GM19043 (cell line): ENCODE data around the gene ARHGEF16.

Experiments
- ATAC-seq: cut with Tn5 transposase; IDR thresholded peaks from one replicate; pipeline ENCODE4 v1.9.1; 2021; ENCODE audit warnings: low read depth; ENCODE audit not compliant: unreplicated experiment

Gene ARHGEF16

DNA sequence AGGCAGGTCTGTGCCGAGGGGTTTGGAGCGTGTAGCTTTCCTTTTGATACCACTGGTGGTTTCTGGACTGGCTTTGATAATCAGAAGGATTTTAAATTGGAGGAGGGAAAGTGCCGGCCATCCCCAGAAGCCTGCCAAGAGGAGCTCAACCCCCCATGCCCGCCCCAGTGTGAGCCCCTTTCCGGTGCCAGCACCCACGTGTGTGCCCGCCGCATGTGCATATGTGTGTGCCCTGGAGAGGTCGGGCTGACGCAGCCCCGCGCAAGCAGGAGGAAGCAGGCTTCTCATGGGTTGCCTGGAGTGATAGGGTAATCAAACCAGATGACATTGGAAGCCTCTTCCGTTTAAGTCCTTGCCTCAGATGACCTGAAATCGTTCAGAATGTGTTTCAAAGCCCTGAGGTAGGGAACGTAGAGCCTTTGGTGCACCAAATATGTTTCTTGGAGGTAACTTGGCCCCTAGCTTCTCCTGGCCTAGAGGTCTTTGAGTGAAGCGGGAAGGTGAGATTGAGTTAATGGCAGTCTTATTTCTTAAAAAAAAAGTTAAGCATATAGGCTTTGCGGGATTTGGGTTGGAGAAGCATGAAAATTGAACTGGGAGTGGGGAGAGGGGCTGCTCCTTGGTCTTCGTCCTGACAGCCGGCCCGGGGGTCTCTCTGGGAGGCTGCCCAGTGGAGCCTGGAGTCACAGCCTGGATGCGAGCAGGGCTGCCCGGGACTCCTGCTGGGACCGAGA, 34.1 kb upstream of the ARHGEF16 start:
- no peak for ATAC-seq

DNA sequence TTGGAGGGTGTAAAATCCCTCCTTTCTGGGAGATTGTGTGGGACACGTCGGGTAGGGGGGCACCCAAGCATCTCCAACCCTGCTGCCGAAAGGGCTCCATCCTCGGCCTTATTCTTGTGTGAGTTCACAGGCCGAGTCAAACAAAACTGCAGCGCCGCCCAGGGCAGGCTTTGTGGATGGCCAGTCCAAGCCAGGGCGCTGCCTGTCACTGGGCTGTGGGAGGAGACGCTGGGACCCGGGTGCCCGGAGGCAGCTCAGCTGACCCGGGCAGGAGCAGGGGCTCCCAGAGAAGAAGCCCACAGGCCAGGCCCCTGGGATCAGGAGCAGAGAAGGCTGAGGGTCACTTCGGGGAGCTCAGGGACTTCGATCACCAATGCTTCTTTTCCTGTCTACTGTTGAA, 31.8 kb upstream of the ARHGEF16 start:
- no peak for ATAC-seq

DNA sequence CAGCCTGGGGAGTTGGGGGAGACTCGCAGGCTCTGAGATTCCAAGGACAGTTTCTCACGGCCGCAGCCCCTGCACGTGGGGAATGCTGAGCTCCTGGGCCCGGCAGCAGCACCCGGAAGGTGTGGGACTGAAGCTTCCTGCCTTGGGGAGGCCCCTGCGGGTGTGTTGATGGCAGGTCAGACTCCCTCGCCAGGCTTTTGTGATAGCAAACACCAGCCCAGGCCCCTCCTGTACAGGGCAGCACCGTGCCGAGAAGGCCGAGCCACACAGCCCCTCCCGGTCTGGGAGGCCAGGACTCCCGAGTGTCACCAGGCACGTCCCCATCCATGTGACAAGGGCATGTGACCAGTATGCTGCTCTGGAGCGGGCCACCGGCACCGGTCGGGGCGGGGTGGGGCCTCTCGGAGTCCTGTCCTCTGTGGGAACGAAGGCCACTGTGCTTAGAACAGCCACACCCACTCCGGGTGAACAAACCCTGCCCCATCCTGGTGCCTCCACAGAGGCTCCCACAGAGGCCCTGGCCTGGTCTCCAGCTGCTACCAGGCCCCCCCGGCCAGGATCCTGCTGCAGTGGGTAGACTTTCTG, 31.1 kb upstream of the ARHGEF16 start:
- ATAC-seq: no peak

DNA sequence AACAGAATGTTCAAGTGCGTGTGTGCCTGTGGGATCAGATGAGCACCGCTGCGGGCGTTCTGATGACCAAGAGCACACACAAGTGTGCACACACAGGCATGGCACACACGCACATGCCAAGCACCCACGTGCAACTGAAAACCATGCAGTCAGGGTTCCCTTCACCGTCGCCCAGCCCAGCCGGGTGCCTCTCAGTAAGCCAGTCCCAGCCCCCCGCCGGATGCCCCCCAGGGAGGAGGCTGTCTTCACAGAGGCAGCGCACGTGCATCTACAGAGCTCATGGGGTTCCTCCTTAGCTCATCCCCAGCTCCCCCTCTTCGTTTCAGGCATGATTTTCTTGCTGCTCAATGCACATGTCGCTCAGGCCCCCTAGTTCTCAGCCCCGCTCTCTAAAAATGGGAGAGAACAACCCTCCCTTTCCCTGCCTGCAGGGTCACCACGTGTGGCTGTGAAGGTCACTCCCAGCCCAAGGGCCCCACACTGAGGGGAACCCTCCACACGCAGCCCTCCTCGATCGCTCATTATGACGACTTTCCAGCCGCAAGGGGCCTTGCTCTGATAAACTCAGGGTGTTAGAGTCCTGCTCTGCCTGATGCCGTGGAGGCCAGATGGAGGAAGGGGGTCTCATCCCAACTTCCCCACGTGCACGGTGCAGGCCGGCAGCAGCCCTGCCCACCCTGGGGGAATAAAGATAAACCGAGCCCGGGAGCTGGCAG, 30.4 kb upstream of the ARHGEF16 start:
- ATAC-seq: no peak

DNA sequence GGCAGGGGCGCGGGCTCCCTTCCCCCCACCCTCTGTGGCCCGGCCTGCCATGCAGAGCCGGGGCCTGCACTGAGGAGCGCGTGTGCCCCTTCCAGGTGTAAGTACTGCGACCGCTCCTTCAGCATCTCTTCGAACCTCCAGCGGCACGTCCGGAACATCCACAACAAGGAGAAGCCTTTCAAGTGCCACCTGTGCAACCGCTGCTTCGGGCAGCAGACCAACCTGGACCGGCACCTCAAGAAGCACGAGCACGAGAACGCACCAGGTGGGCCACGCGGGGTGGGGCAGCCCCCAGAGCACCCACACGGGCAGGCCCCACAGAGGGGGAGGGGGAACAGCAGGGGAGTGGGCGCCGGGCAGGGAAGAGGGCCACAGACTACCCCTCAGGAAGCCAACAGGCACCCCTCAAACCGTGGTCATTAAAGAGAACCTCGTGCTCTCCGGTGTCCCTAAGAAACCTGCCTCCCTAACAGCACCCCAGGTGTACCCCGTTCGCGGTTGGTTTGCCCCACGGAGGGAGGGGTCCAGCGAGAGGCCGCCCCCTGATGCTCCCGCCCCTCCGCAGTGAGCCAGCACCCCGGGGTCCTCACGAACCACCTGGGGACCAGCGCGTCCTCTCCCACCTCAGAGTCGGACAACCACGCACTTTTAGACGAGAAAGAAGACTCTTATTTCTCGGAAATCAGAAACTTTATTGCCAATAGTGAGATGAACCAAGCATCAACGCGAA, 28.8 kb upstream of the ARHGEF16 start:
- ATAC-seq: no peak

DNA sequence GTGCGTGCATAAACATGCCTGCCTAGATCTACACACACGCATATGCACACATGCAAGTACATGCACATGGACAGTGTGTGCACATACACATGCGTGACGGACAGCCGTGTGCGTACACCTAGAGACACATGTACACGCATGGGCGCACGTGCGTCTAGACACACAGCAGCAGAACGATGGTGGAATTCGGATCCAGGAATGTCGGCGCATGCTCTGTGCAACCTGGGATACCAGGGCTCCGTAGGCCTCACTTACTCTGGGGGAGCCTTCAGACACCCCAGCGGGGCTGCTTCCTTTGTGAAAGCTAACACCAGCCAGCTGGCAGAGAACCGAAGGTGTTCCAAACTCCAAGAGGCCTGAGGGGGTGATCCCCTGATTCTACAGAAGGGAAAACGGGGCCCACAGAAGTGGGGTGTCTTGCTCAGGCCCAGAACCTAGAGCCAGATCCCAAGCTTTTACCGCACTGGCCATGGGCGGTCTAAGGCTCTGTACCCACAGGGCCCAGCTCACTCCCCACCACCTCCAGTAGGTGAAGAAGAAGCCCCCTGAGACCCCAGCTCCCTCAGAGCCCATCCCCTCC, 27.4 kb upstream of the ARHGEF16 start:
- ATAC-seq: no peak

DNA sequence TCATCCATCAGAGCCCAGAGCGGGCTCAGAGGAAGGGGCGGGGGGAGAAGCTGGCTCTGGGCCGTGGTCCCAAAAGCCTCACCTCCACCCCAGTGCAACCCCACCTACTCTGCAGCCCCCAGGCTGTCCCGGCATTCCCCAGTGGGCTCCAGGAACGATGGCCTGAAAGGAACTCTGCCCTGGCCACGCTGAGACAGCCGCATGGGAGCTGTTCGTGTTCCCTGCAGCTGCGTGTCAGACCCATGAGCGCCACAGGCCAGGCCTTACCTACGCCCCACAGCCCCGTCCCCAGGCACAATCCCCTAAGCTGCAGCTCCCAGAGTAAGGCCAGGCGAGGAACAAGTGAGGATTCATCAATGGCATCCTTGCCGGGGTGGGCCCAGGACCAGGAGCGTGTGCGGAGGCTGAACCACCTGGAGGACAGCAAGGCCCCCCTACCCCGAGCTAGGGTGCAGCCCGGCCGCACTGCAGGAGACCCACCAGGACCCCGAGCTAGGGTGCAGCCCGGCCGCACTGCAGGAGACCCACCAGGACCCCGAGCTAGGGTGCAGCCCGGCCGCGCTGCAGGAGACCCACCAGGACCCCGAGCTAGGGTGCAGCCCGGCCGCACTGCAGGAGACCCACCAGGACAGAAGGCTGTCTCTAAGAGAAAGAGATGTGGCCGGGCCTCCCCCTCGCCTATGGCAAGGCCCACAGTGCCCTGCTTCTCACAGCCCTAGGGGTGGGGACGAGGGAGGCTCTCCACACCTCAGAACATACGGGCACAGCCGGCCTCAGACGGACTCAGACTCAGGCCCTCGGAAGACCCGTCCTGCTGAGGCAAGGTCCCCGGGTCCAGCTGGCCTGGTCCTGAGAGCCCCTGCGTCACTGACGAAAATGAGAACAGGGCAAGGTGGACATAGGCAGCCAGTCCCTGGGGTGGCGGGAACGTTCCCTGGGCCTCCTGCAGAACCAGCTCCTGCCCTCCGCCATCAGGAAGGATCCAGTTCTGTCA, 26.5 kb upstream of the ARHGEF16 start:
- no peak for ATAC-seq

DNA sequence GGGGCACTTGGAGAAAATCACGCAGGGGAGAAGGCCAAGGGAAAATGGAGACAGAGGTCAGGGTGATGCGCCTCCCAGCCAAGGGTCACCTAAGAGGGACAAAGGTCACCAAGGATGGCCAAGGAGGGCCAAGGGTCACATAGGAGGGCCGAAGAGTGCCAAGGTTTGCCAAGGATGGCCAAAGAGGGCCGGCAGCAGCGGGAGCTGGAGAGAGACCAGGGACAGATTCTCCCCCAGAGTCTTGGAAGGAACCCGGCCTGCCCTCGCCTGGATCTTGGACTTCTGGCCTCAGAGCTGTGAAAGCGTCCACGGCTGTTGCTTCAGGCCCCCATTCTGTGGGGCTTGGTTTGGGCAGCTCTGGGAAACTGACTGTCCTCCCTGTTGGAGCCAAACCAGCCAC, 25.6 kb upstream of the ARHGEF16 start:
- no peak for ATAC-seq

DNA sequence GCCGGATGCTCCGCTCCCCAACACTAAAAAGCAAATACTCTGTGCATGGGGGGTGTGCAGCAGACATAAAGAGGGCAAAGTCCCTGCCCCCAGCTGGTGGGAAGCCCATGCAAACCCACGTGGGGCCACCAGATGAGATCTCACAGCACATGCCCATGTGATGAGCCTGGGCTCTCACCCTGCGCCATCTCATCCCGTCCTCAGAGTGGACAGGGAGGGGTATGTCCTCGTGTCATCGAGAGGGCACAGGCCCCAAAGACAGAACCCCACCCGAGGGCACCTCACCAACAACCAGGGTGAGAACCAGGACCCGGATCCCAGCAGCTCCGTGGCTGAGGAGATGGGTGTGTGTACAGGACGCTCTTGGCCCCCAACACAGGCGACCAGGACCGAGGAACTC, 25.1 kb upstream of the ARHGEF16 start:
- no peak for ATAC-seq

DNA sequence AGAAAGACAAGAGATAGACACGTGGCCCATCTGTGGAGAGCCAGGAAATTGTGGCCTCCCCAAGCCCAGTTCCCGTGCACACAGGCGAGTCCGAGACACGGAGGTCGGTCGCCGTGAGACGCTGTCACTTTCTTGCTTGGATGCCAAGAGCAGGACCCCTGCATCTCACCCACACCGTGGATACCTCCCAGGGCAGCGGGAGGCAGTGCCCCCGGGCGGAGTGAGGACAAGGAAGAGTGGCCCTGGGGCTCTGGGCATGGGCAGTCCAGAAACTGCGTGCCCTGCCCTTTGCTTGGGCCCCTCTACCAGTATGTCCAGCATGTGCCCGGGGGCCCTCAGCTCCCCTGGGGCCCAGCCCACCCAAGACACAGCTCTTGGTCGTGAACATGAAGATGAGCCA, 24.7 kb upstream of the ARHGEF16 start:
- ATAC-seq: no peak

DNA sequence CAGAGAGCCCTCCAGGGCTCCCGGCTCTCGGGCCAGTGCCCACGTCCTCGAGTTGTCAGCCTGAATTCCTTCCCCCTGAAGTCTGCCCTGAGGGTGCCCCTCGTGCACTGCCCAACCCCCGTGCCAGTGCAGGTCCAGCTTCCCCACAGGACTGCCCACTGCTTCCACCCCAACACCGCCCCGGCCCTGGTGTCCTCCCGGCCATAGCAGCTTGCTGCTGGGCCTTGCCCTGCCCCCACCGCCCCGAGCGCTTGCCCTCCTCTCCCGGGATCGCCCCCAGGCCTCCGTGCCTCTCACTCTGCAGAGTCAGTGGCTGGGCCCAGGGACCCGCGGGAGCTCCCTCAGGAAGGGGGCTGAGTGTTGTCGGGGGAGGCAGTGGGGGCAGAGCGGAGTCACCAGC, 24.1 kb upstream of the ARHGEF16 start:
- no peak for ATAC-seq

DNA sequence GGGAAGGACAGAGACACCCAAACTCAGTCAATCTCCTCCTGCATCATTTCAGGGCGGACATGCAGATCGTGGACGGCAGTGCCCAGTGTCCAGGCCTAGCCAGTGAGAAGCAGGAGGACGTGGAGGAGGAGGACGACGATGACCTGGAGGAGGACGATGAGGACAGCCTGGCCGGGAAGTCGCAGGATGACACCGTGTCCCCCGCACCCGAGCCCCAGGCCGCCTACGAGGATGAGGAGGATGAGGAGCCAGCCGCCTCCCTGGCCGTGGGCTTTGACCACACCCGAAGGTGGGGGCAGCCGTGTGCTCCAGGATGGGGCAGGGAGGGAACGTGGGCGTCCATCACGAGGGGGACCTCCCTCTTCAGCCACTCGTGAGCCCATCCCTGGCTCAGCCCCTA, 23.6 kb upstream of the ARHGEF16 start:
- ATAC-seq: no peak

DNA sequence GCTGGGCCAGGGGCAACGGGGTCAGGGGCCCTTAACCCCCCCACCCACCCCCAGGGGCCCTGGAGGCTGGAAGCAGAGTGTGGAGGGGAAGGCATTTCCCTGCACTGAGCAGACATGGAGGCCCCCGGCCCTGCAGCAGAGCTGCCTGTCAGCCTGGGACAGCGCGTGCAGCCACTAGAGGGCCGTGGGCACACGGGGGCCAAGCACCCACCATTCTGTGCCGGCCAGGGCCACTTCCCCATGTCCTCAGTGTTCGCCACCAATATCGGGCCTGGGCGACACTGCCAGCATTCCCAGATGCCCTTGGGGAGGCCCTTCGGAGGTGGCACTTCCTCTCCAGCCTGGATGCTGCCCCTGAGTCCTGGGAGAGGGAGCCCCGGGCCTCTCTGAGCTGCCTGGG, 23.2 kb upstream of the ARHGEF16 start:
- no peak for ATAC-seq

DNA sequence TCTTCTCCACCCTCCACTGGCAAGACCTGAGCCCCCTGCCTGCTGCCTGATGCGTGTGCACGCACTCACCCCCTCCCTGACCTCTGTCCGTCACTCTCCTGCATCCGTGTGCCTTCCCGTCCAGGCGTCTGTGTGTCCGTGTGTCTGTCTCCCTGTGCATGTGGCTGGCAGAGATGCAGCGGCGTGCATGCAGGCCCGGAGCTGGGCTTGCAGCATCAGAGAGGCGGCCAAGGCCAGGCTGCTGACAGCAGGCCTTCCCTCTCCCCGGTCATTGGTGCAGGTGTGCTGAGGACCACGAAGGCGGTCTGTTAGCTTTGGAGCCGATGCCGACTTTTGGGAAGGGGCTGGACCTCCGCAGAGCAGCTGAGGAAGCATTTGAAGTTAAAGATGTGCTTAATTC, 22.8 kb upstream of the ARHGEF16 start:
- ATAC-seq: no peak

DNA sequence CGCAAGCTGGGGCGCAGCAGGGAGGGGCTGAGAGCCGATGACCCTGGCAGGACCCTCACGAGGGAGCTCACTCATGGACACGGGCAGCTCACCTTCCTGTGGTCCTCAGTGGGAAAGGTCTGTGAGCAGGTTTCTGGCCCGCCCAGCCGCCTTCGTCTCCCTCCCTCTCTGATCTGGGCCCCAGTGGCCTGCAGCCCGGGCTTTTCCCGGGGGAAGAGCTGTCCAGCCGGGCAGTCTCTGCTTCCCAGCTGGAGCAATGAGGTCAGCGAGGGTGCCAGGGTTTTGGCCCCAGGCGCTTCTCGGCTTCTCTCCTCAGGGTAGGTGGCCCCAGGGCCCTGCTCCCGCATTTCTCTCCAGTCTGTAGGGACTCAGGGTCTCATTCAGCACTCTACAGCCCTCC, 22.2 kb upstream of the ARHGEF16 start:
- no peak for ATAC-seq

DNA sequence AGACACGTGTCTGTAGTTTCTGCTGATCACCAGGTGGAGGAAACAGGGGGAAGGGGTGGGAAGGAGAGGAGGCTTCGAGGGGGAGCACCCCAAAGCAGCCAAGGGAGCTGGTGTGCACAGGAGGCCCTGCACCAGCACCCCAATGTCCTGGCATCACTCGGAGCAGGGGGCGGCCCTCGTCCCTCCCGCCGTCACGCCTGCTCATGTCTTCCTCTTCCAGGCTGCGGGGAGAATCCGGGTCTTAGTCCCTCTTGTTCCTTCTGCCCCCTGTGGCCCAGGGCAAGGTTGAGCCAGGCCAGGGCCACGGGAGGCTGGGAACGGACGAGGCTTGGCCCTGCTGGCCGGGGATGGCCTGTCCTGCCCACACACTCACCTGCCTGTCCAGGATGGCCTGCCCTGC, 21.4 kb upstream of the ARHGEF16 start:
- ATAC-seq: no peak

DNA sequence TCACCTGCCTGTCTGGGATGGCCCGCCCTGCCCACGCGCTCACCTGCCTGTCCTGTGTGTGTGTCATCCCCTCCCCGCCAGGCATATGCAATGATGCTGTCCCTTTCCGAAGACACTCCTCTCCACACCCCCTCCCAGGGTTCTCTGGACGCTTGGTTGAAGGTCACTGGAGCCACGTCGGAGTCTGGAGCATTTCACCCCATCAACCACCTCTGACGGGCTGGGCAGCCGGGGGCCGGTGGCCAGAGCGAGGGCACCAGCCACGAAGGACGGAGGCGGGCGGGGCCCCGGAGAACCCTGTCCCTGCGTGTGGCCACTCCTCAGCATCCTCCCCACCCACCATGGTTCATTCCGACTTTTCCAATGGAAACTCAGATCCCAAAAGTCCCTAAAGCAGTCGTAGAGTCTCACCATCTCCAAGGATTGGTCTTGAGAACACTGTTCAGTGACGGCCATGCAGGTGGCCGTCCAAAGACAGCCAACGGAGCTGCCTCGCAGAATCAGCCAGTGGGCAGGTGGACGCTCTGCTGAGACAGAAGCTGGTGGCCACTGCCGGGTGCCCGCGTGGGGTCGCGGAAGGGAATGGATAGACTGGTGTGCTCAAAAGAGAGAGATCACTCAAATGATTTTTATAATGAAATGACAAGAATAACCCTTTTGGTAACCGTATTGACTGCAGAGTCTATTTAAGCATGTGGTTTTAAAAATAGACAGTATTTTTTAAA, 20.7 kb upstream of the ARHGEF16 start:
- ATAC-seq: no peak

DNA sequence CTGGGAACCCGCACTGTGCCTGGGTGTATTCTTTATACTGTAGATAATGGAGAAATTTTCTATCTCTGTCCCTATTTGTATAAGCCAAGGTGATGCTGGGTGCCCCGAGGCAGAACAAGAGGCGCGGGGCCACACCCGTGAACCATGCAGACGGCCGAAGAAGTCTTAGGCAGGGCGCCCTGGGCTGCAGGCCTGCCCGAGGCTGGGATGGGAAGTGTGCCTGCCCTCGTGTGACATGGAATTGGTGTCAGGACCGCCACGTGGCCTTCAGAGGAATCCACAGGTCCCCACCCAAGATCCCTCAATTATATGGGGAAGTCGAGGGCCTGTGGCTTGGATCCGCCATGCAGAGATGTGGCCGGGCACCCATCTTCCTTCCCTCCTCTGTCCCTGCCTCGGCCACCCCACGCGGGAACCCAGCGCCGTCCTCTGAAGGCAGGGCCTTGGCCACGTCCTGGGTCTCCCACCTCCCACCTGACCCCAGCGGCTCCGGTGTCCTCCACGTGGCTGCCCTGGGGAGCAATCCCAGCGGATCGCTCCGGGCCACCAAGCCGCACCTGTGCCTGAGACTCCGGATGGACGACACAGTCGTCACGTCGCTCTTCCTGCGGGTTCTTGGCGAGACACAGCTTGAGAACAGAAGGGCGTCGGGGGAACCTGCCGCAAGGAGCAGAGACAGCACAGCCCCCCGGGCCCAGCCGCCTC, 19.9 kb upstream of the ARHGEF16 start:
- ATAC-seq: no peak

DNA sequence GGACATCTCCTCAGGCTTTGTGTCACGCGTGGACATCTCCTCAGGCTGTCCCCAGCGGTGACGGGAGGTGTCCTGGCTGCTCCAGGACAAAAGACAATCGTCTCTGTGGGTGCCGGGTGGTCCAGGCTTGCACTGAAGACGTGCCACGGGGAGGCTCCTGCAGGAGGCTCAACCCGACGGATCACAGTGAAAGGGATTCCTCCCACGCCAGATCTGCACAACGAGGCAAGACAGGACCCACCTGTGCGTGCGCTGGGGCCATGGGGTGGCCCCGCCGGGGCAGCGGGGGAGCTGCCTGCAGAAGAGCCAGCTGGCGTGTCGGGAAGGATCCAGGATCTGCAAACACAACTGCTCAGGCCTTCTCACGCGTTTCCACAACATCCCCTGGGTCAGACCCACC, 18.8 kb upstream of the ARHGEF16 start:
- no peak for ATAC-seq
